Motor neuron (in vitro differentiated cells): ENCODE measurements around the gene ELOVL2. TPM values are rescaled to one million over a fixed set of nuclear protein-coding genes. Genes with fewer than 3 reads are reported as not detected.
"Not testable (repeated sequence)": the region's sequence is repeated elsewhere in the genome, so short reads cannot be mapped to it uniquely, and the experiment has no call there.

ENCODE experiments used
- ATAC-seq, 8 experiments: fragments of 200-7000 bp; cut with Tn5 transposase; replicated peaks in 6 of 8; 2 replicates each; pipeline ENCODE4 v1.8.0; 2021; ENCODE audit warnings: mild to moderate bottlenecking in 8 of 8, moderate library complexity in 8 of 8
- H3K27ac ChIP-seq, 2 donors: fragments of 250-450 bp; sonication (Bioruptor Pico); 2 replicates each; pipeline ENCODE4 v1.9.0; 2021; ENCODE audit warnings: antibody characterized with exemption in 2 of 2, mild to moderate bottlenecking in 2 of 2, moderate library complexity in 1 of 2
- H3K4me1 ChIP-seq, 2 donors: fragments of 250-450 bp; sonication (Bioruptor Pico); replicated peaks in 1 of 2; 2 replicates each; pipeline ENCODE4 v1.6.1; 2021; ENCODE audit warnings: antibody characterized with exemption in 2 of 2, mild to moderate bottlenecking in 2 of 2, moderate library complexity in 1 of 2
- H3K4me3 ChIP-seq, 5 donors: fragments of 250-450 bp; sonication (Bioruptor Pico); 2 replicates each; pipeline ENCODE4 v1.9.0; 2021; ENCODE audit warnings: antibody characterized with exemption in 5 of 5, mild to moderate bottlenecking in 5 of 5, moderate library complexity in 4 of 5
- WGBS, 10 experiments: fragments of 450-650 bp; shearing (Covaris generic); methylation state at CpG; one replicate each; pipeline ENCODE4 v1.0.0; 2022; 5-methylcytosine and 5-hydroxymethylcytosine counted together
- in situ Hi-C, 9 experiments: fragments of 400-800 bp; cut with MboI; loops; one replicate each; pipeline ENCODE4 v1.15.0; 2021; ENCODE audit warnings: low sequenced_read_pairs in 9 of 9, low pct_unique_long_range_greater_than_20kb in 2 of 9; ENCODE audit not compliant: unreplicated experiment in 9 of 9
- total RNA-seq, 8 experiments: library from RNA; unstranded; fragments of 300-600 nt; gene quantifications; 2 replicates each; pipeline versions ENCODE4 v1.2.3 to v1.2.4, GENCODE V29; 2022

Gene ELOVL2
- 10 to 100 TPM in 2 of 8 experiments, 1 to 10 TPM in 5, under 1 TPM in 1; 0.20 to 21.8 (median 6.4) TPM for total RNA-seq

- in situ Hi-C loops, result no loop called here
- WGBS, 10 experiments, result 9 to 13% methylated on average over 3 to 5 of the region's 124 CpGs; no CpG with 5 or more reads in 8 of the 10 experiments
- Histone ChIP-seq H3K27ac (peak within 1 kb of the TSS in 1 of 2 donors; percentile 45), H3K4me3 (peak within 1 kb of the TSS; percentile 64 to 89 (median 71)), H3K4me1 (peaks cover 6 to 8% of the 10 kb centered on the region in 2 donors)
- peak; percentile 84 to 94 (median 91) for ATAC-seq
Observed at GRCh38 chr6:11043961-11044711, at the start of gene ELOVL2. ELOVL2 (minus strand) TSS chr6:11044305; CDS start chr6:11044230, 75 bp downstream.

DNA sequence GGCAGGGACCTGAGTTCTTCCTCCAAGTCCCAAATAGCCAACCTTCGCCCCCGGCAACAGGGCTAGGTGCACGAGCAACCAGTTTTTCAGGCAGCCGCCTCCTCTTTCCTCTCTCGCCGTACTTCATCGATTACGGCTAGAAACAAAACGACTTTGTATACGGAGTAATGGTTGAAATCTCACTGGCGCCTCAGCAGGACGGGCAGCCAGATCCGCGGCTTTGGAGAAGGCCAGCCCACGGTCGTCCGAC lies 49.2 kb upstream of the ELOVL2 start:
- 2% methylated on average over 8 of the region's 17 CpGs; no CpG with 5 or more reads in 9 of the 10 experiments for WGBS, 10 experiments
- peak overlapping the region; percentile 86 to 97 (median 94) for H3K4me3 ChIP-seq
- ATAC-seq, result peak in 3 of 8 experiments; percentile 2 to 12 (median 9)
- peaks cover 4 to 10% of the 10 kb centered on the region in 2 donors for H3K4me1 ChIP-seq
- in situ Hi-C loops, result no loop called here
- H3K27ac ChIP-seq, result peak overlapping the region; percentile 43 to 59

- in situ Hi-C loops, result no loop called here
- Histone ChIP-seq H3K4me1 (peaks cover 4 to 10% of the 10 kb centered on the region in 2 donors), H3K27ac (peak overlapping the region in 1 of 2 donors; percentile 59), H3K4me3 (peak overlapping the region; percentile 86 to 97 (median 94))
- 0 to 40% (median 13%) methylated on average over 1 to 5 of the region's 10 CpGs; no CpG with 5 or more reads in 3 of the 10 experiments for WGBS, 10 experiments
- ATAC-seq, result peak in 6 of 8 experiments; percentile 0 to 2 (median 0)
Observed at GRCh38 chr6:11092668-11093375, 48.7 kb upstream of the ELOVL2 start.

GRCh38 chr6:11091141-11091540 lies 47.0 kb upstream of the ELOVL2 start:
- in situ Hi-C loops, H3K27ac ChIP-seq, H3K4me3 ChIP-seq, H3K4me1 ChIP-seq, ATAC-seq: not testable (repeated sequence)
- WGBS, 10 experiments, result 73 to 100% (median 83%) methylated on average over 1 to 3 of the region's 5 CpGs; no CpG with 5 or more reads in 5 of the 10 experiments

- in situ Hi-C loops, result no loop called here
- ATAC-seq, result no peak
- WGBS, 10 experiments, result 100% methylated on average over 1 of the region's 1 CpG; no CpG with 5 or more reads in 6 of the 10 experiments
- H3K4me1 ChIP-seq, result no peaks in the 10 kb centered on the region
- no peak overlapping the region for H3K27ac ChIP-seq
- no peak overlapping the region for H3K4me3 ChIP-seq
Observed at GRCh38 chr6:11089695-11090094, 45.6 kb upstream of the ELOVL2 start.

GRCh38 chr6:11087141-11087812 lies 43.2 kb upstream of the ELOVL2 start:
- in situ Hi-C loops, H3K4me1 ChIP-seq, ATAC-seq, H3K4me3 ChIP-seq, H3K27ac ChIP-seq: not testable (repeated sequence)
- 40 to 98% (median 88%) methylated on average over 2 to 23 of the region's 47 CpGs; no CpG with 5 or more reads in 6 of the 10 experiments for WGBS, 10 experiments

GRCh38 chr6:11085758-11086435 lies 41.8 kb upstream of the ELOVL2 start:
- no peak for ATAC-seq
- in situ Hi-C loops, result no loop called here
- Histone ChIP-seq H3K27ac (no peak overlapping the region), H3K4me1 (no peaks in the 10 kb centered on the region), H3K4me3 (no peak overlapping the region)
- 17 to 83% (median 63%) methylated on average over 1 to 3 of the region's 3 CpGs; no CpG with 5 or more reads in 2 of the 10 experiments for WGBS, 10 experiments

GRCh38 chr6:11083956-11084355 lies 39.9 kb upstream of the ELOVL2 start:
- WGBS, 10 experiments, result 73 to 100% (median 93%) methylated on average over 1 to 4 of the region's 5 CpGs; no CpG with 5 or more reads in 2 of the 10 experiments
- in situ Hi-C loops, result no loop called here
- ATAC-seq, result no peak

DNA sequence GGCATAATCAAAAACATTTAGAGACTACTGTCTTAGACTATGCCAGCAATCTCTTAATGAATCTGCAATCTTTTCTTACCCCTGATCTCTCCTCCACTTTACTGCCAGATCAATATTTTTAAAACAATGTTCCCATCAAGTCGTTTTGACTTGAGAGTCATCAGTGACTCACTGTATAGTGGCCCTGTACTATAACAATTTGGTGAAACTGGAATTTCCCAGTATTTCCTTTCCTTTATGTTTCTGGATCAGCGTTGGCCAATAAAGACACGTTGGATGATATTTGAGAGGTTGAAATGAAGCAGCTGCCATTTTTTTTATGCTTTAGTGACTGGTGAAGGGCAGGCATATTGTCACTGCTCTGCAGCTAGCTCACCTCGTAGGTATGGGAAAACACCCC lies 39.4 kb upstream of the ELOVL2 start:
- in situ Hi-C loops, result no loop called here
- H3K4me3 ChIP-seq, result no peak overlapping the region

More at GRCh38 chr6:11083956-11084355, 39.9 kb upstream of the ELOVL2 start:
- Histone ChIP-seq H3K27ac (no peak overlapping the region), H3K4me3 (no peak overlapping the region), H3K4me1 (no peaks in the 10 kb centered on the region)

GRCh38 chr6:11080296-11080695 lies 36.2 kb upstream of the ELOVL2 start:
- 10 to 100% (median 73%) methylated on average over 1 to 3 of the region's 3 CpGs; no CpG with 5 or more reads in 6 of the 10 experiments for WGBS, 10 experiments
- in situ Hi-C loops, result no loop called here
- Histone ChIP-seq H3K4me1 (no peaks in the 10 kb centered on the region), H3K4me3 (no peak overlapping the region), H3K27ac (no peak overlapping the region)
- ATAC-seq, result no peak

More for the DNA sequence above, 39.4 kb upstream of the ELOVL2 start:
- no peak overlapping the region for H3K27ac ChIP-seq
- no peak for ATAC-seq
- no peaks in the 10 kb centered on the region for H3K4me1 ChIP-seq
- WGBS, 10 experiments, result 45 to 100% (median 73%) methylated on average over 1 to 4 of the region's 4 CpGs

GRCh38 chr6:11078266-11078665 lies 34.2 kb upstream of the ELOVL2 start:
- Histone ChIP-seq H3K4me3 (no peak overlapping the region), H3K27ac (no peak overlapping the region), H3K4me1 (no peaks in the 10 kb centered on the region)
- no peak for ATAC-seq
- in situ Hi-C loops, result loop anchor here in 1 of 9 experiments (10.0 kb wide), 1 partner anchor 123 kb away; no protein-coding TSS in a partner anchor
- WGBS, 10 experiments, result 67 to 100% (median 84%) methylated on average over 1 to 4 of the region's 4 CpGs

- H3K4me1 ChIP-seq, result no peaks in the 10 kb centered on the region
- no peak overlapping the region for H3K27ac ChIP-seq
- H3K4me3 ChIP-seq, result no peak overlapping the region
- 0 to 100% (median 58%) methylated on average over 1 to 2 of the region's 2 CpGs; no CpG with 5 or more reads in 1 of the 10 experiments for WGBS, 10 experiments
- ATAC-seq, result peak in 2 of 8 experiments; percentile 29 to 42
- in situ Hi-C loops, result loop anchor here in 1 of 9 experiments (10.0 kb wide), 1 partner anchor 122 kb away; no protein-coding TSS in a partner anchor
Observed at GRCh38 chr6:11076540-11076939, 32.4 kb upstream of the ELOVL2 start.
